Measurements from ENCODE around the gene PRICKLE4. TPM values are rescaled to one million over a fixed set of nuclear protein-coding genes. Genes with fewer than 3 reads are reported as not detected.

PRICKLE4 gene
- 0.29 and 0.36 TPM in 2 replicates for polyA plus RNA-seq (2013)

GRCh38 chr6:41780551-41781365, at the start of gene PRICKLE4:
TSS of gene PRICKLE4 (plus strand) at chr6:41780782. CDS start at chr6:41783474, 2,692 bp downstream.
- peak within 1 kb of the TSS; percentile 90 for H3K4me2 ChIP-seq (ENCODE audit: low read length)
- peaks cover 2% of the 10 kb centered on the region for H3K79me1 ChIP-seq (ENCODE audit: low read length)
- no CpG with 5 or more reads among the region's 36 CpGs for WGBS (ENCODE audit: extremely low coverage, insufficient coverage, insufficient read length)
- no peak for DNase-seq
- H3K79me2 ChIP-seq (ENCODE audit: control insufficient read depth, insufficient read depth, low read length, poor library complexity) = no peaks in the 10 kb centered on the region
- no peak within 1 kb of the TSS for H2BK5ac ChIP-seq (ENCODE audit: low read depth, low read length, poor library complexity)
- peak within 1 kb of the TSS; percentile 72 for H3K4me3 ChIP-seq (ENCODE audit: low read depth, low read length)
- H3K4me1 ChIP-seq (ENCODE audit: control insufficient read depth in 1 of 2, insufficient read depth in 2 of 2, low read length in 2 of 2) = peaks cover 16 to 25% of the 10 kb centered on the region in 2 experiments
- peaks cover 3 to 4% of the 10 kb centered on the region in 2 experiments for H3K36me3 ChIP-seq (ENCODE audit: control insufficient read depth in 1 of 2, insufficient read depth in 2 of 2, low read length in 2 of 2)
- H3K23ac ChIP-seq (ENCODE audit: low read length) = no peak within 1 kb of the TSS
- peak within 1 kb of the TSS; percentile 35 for H3K14ac ChIP-seq (ENCODE audit: low read length)
- no peaks in the 10 kb centered on the region for H3K27me3 ChIP-seq (ENCODE audit: insufficient read depth, low read length)
- H3K9ac ChIP-seq (ENCODE audit: low read length) = peak within 1 kb of the TSS; percentile 78
- H2BK12ac ChIP-seq (ENCODE audit: low read length) = no peak within 1 kb of the TSS
- peak within 1 kb of the TSS; percentile 72 for H3K18ac ChIP-seq (ENCODE audit: low read length)
- peak within 1 kb of the TSS; percentile 75 for H2AFZ ChIP-seq (ENCODE audit: insufficient read depth, low read length, poor library complexity)
- H2AK5ac ChIP-seq (ENCODE audit: low read length) = no peak within 1 kb of the TSS
- no peaks in the 10 kb centered on the region for H3K9me3 ChIP-seq (ENCODE audit: insufficient read depth, low read depth, low read length)
- H4K91ac ChIP-seq (ENCODE audit: low read depth, low read length) = peak within 1 kb of the TSS; percentile 63
- H4K8ac ChIP-seq (ENCODE audit: low read depth, low read length) = peak within 1 kb of the TSS; percentile 25
- no peak within 1 kb of the TSS for H4K12ac ChIP-seq (ENCODE audit: low read depth, low read length)
- H2BK120ac ChIP-seq (ENCODE audit: insufficient read depth, low read length, poor library complexity) = peak within 1 kb of the TSS; percentile 34
- H3K4ac ChIP-seq (ENCODE audit: low read depth, low read length) = no peak within 1 kb of the TSS
- no peak within 1 kb of the TSS for H3K27ac ChIP-seq (ENCODE audit: low read depth, low read length)

- Histone ChIP-seq H2AFZ (ENCODE audit: insufficient read depth, low read length, poor library complexity) (no peak overlapping the region), H3K4ac (ENCODE audit: low read depth, low read length) (no peak overlapping the region), H2BK12ac (ENCODE audit: low read length) (no peak overlapping the region), H4K91ac (ENCODE audit: low read depth, low read length) (no peak overlapping the region), H3K4me3 (ENCODE audit: low read depth, low read length) (no peak overlapping the region), H3K27ac (ENCODE audit: low read depth, low read length) (no peak overlapping the region), H3K79me1 (ENCODE audit: low read length) (peaks cover 16% of the 10 kb centered on the region), H3K14ac (ENCODE audit: low read length) (no peak overlapping the region), H3K4me2 (ENCODE audit: low read length) (no peak overlapping the region), H3K79me2 (ENCODE audit: control insufficient read depth, insufficient read depth, low read length, poor library complexity) (peaks cover 8% of the 10 kb centered on the region), H2BK5ac (ENCODE audit: low read depth, low read length, poor library complexity) (no peak overlapping the region), H3K9ac (ENCODE audit: low read length) (no peak overlapping the region), H3K27me3 (ENCODE audit: insufficient read depth, low read length) (no peaks in the 10 kb centered on the region), H2BK120ac (ENCODE audit: insufficient read depth, low read length, poor library complexity) (no peak overlapping the region), H3K36me3 (ENCODE audit: control insufficient read depth in 1 of 2, insufficient read depth in 2 of 2, low read length in 2 of 2) (no peaks in the 10 kb centered on the region), H3K23ac (ENCODE audit: low read length) (no peak overlapping the region), H3K9me3 (ENCODE audit: insufficient read depth, low read depth, low read length) (no peaks in the 10 kb centered on the region), H4K8ac (ENCODE audit: low read depth, low read length) (no peak overlapping the region), H3K4me1 (ENCODE audit: control insufficient read depth in 1 of 2, insufficient read depth in 2 of 2, low read length in 2 of 2) (peaks cover 19 to 22% of the 10 kb centered on the region in 2 experiments), H4K12ac (ENCODE audit: low read depth, low read length) (no peak overlapping the region), H3K18ac (ENCODE audit: low read length) (no peak overlapping the region), H2AK5ac (ENCODE audit: low read length) (no peak overlapping the region)
- WGBS (ENCODE audit: extremely low coverage, insufficient coverage, insufficient read length) = no CpG with 5 or more reads among the region's 7 CpGs
- DNase-seq = no peak
These were observed 49.0 kb upstream of the PRICKLE4 start for GRCh38 chr6:41731561-41732086.

GRCh38 chr6:41732149-41732548, 48.4 kb upstream of the PRICKLE4 start:
- no peak overlapping the region for H3K27ac ChIP-seq (ENCODE audit: low read depth, low read length)
- H2BK12ac ChIP-seq (ENCODE audit: low read length) = no peak overlapping the region
- no peak for DNase-seq
- no peak overlapping the region for H4K12ac ChIP-seq (ENCODE audit: low read depth, low read length)
- H3K23ac ChIP-seq (ENCODE audit: low read length) = no peak overlapping the region
- no peak overlapping the region for H4K91ac ChIP-seq (ENCODE audit: low read depth, low read length)
- peaks cover 8% of the 10 kb centered on the region for H3K79me2 ChIP-seq (ENCODE audit: control insufficient read depth, insufficient read depth, low read length, poor library complexity)
- H3K9me3 ChIP-seq (ENCODE audit: insufficient read depth, low read depth, low read length) = no peaks in the 10 kb centered on the region
- H3K14ac ChIP-seq (ENCODE audit: low read length) = no peak overlapping the region
- peaks cover 19 to 22% of the 10 kb centered on the region in 2 experiments for H3K4me1 ChIP-seq (ENCODE audit: control insufficient read depth in 1 of 2, insufficient read depth in 2 of 2, low read length in 2 of 2)
- H2AFZ ChIP-seq (ENCODE audit: insufficient read depth, low read length, poor library complexity) = no peak overlapping the region
- H3K36me3 ChIP-seq (ENCODE audit: control insufficient read depth in 1 of 2, insufficient read depth in 2 of 2, low read length in 2 of 2) = no peaks in the 10 kb centered on the region
- no peak overlapping the region for H2BK5ac ChIP-seq (ENCODE audit: low read depth, low read length, poor library complexity)
- no peaks in the 10 kb centered on the region for H3K27me3 ChIP-seq (ENCODE audit: insufficient read depth, low read length)
- H3K9ac ChIP-seq (ENCODE audit: low read length) = no peak overlapping the region
- peaks cover 20% of the 10 kb centered on the region for H3K79me1 ChIP-seq (ENCODE audit: low read length)
- H3K4ac ChIP-seq (ENCODE audit: low read depth, low read length) = no peak overlapping the region
- no peak overlapping the region for H3K4me3 ChIP-seq (ENCODE audit: low read depth, low read length)
- no peak overlapping the region for H3K18ac ChIP-seq (ENCODE audit: low read length)
- H2BK120ac ChIP-seq (ENCODE audit: insufficient read depth, low read length, poor library complexity) = no peak overlapping the region
- H2AK5ac ChIP-seq (ENCODE audit: low read length) = no peak overlapping the region
- no peak overlapping the region for H3K4me2 ChIP-seq (ENCODE audit: low read length)
- no peak overlapping the region for H4K8ac ChIP-seq (ENCODE audit: low read depth, low read length)

- Histone ChIP-seq H3K79me1 (ENCODE audit: low read length) (peaks cover 20% of the 10 kb centered on the region), H3K4ac (ENCODE audit: low read depth, low read length) (no peak overlapping the region), H3K27ac (ENCODE audit: low read depth, low read length) (no peak overlapping the region), H3K9me3 (ENCODE audit: insufficient read depth, low read depth, low read length) (no peaks in the 10 kb centered on the region), H3K18ac (ENCODE audit: low read length) (no peak overlapping the region), H3K27me3 (ENCODE audit: insufficient read depth, low read length) (no peaks in the 10 kb centered on the region), H3K4me3 (ENCODE audit: low read depth, low read length) (no peak overlapping the region), H2BK120ac (ENCODE audit: insufficient read depth, low read length, poor library complexity) (no peak overlapping the region), H3K4me1 (ENCODE audit: control insufficient read depth in 1 of 2, insufficient read depth in 2 of 2, low read length in 2 of 2) (peaks cover 19 to 22% of the 10 kb centered on the region in 2 experiments), H3K4me2 (ENCODE audit: low read length) (peak overlapping the region; percentile 17), H2AK5ac (ENCODE audit: low read length) (peak overlapping the region; percentile 27), H3K9ac (ENCODE audit: low read length) (peak overlapping the region; percentile 9), H4K91ac (ENCODE audit: low read depth, low read length) (peak overlapping the region; percentile 20), H3K79me2 (ENCODE audit: control insufficient read depth, insufficient read depth, low read length, poor library complexity) (peaks cover 8% of the 10 kb centered on the region), H2BK5ac (ENCODE audit: low read depth, low read length, poor library complexity) (no peak overlapping the region), H4K12ac (ENCODE audit: low read depth, low read length) (no peak overlapping the region), H2BK12ac (ENCODE audit: low read length) (peak overlapping the region; percentile 5), H3K14ac (ENCODE audit: low read length) (no peak overlapping the region), H2AFZ (ENCODE audit: insufficient read depth, low read length, poor library complexity) (peak overlapping the region; percentile 15), H3K36me3 (ENCODE audit: control insufficient read depth in 1 of 2, insufficient read depth in 2 of 2, low read length in 2 of 2) (no peaks in the 10 kb centered on the region), H4K8ac (ENCODE audit: low read depth, low read length) (no peak overlapping the region), H3K23ac (ENCODE audit: low read length) (no peak overlapping the region)
- no CpG with 5 or more reads among the region's 8 CpGs for WGBS (ENCODE audit: extremely low coverage, insufficient coverage, insufficient read length)
- DNase-seq = no peak
These were observed 47.8 kb upstream of the PRICKLE4 start for GRCh38 chr6:41732591-41733359.
